GM21526 (cell line): Measurements from ENCODE around the gene GGN.
"Not testable (repeated sequence)": the region's sequence is repeated elsewhere in the genome, so short reads cannot be mapped to it uniquely, and the experiment has no call there.

ENCODE experiments used
- ATAC-seq: cut with Tn5 transposase; IDR thresholded peaks from one replicate; pipeline ENCODE4 v1.9.1; 2021; ENCODE audit warnings: moderate library complexity; ENCODE audit not compliant: unreplicated experiment, low FRiP score

The GGN gene

GRCh38 chr19:38387550-38388348 lies at the start of gene GGN:
TSS of gene GGN (minus strand) at chr19:38388034. CDS start at chr19:38387261, 773 bp downstream.
- ATAC-seq: no peak

- no peak for ATAC-seq
Observed at GRCh38 chr19:38437295-38437694, 49.5 kb upstream of the GGN start.

- no peak for ATAC-seq
Observed at GRCh38 chr19:38434549-38435051, 46.8 kb upstream of the GGN start.

- no peak for ATAC-seq
Observed at GRCh38 chr19:38433268-38433733, 45.5 kb upstream of the GGN start, which contains the start of gene RYR1. TSS of gene RYR1 (plus strand) at chr19:38433691. CDS start at chr19:38433830, 139 bp downstream.

GRCh38 chr19:38430931-38431330 lies 43.1 kb upstream of the GGN start:
- no peak for ATAC-seq

GRCh38 chr19:38429811-38430156 lies 42.0 kb upstream of the GGN start:
- no peak for ATAC-seq

- no peak for ATAC-seq
Observed at GRCh38 chr19:38429055-38429810, 41.4 kb upstream of the GGN start.

- ATAC-seq: not testable (repeated sequence)
Observed at GRCh38 chr19:38427035-38427677, 39.3 kb upstream of the GGN start.

- no peak for ATAC-seq
Observed at GRCh38 chr19:38425810-38426466, 38.1 kb upstream of the GGN start, which contains the start of gene RASGRP4. TSS of gene RASGRP4 (minus strand) at chr19:38426219. CDS start at chr19:38426091, 128 bp downstream.

- no peak for ATAC-seq
Observed at GRCh38 chr19:38425222-38425809, 37.5 kb upstream of the GGN start.

- no peak for ATAC-seq
Observed at GRCh38 chr19:38424272-38424671, 36.4 kb upstream of the GGN start.

GRCh38 chr19:38422438-38422837 lies 34.6 kb upstream of the GGN start:
- no peak for ATAC-seq

GRCh38 chr19:38421856-38422255 lies 34.0 kb upstream of the GGN start:
- ATAC-seq: no peak

GRCh38 chr19:38420935-38421334 lies 33.1 kb upstream of the GGN start:
- no peak for ATAC-seq

- ATAC-seq: no peak
Observed at GRCh38 chr19:38417544-38418506, 30.0 kb upstream of the GGN start.

GRCh38 chr19:38417146-38417543 lies 29.3 kb upstream of the GGN start:
- ATAC-seq: no peak

GRCh38 chr19:38413416-38413815 lies 25.6 kb upstream of the GGN start:
- ATAC-seq: no peak

- no peak for ATAC-seq
Observed at GRCh38 chr19:38412961-38413360, 25.1 kb upstream of the GGN start.

GRCh38 chr19:38412491-38412890 lies 24.7 kb upstream of the GGN start:
- ATAC-seq: no peak
